Measurements from ENCODE around the gene RELT.

Gene RELT

GRCh38 chr11:73392108-73393010, 16.2 kb downstream of the RELT start:
- no peak for DNase-seq

- peak; percentile 69 for DNase-seq
Measured at GRCh38 chr11:73393011-73393380, 16.8 kb downstream of the RELT start.

GRCh38 chr11:73393479-73394415, 17.5 kb downstream of the RELT start:
- peak; percentile 90 for DNase-seq

- no peak for DNase-seq
Measured at GRCh38 chr11:73394416-73395296, 18.5 kb downstream of the RELT start.

GRCh38 chr11:73395297-73396208, 19.4 kb downstream of the RELT start:
- DNase-seq = no peak

- DNase-seq = no peak
Measured at GRCh38 chr11:73396251-73396930, 20.2 kb downstream of the RELT start.

GRCh38 chr11:73396985-73397384, 20.8 kb downstream of the RELT start:
- no peak for DNase-seq

GRCh38 chr11:73397468-73398131, 21.4 kb downstream of the RELT start:
- DNase-seq = no peak

- DNase-seq = no peak
Measured at GRCh38 chr11:73398132-73398526, 21.9 kb downstream of the RELT start.

GRCh38 chr11:73398721-73399120, 22.5 kb downstream of the RELT start:
- DNase-seq = no peak

- no peak for DNase-seq
Measured at GRCh38 chr11:73399159-73399590, 23.0 kb downstream of the RELT start.

GRCh38 chr11:73399636-73400035, 23.4 kb downstream of the RELT start:
- no peak for DNase-seq

- DNase-seq = no peak
Measured at GRCh38 chr11:73400293-73400692, 24.1 kb downstream of the RELT start.

GRCh38 chr11:73401217-73401923, 25.2 kb downstream of the RELT start:
- DNase-seq = peak; percentile 84

- no peak for DNase-seq
Measured at GRCh38 chr11:73401924-73402833, 26.0 kb downstream of the RELT start.

- no peak for DNase-seq
Measured at GRCh38 chr11:73402834-73403185, 26.6 kb downstream of the RELT start.

GRCh38 chr11:73403541-73403940, 27.3 kb downstream of the RELT start:
- DNase-seq = no peak

GRCh38 chr11:73404048-73404447, 27.8 kb downstream of the RELT start:
- peak; percentile 87 for DNase-seq

All from islet precursor cell (in vitro differentiated cells).